Kidney epithelial cell (primary cell): ENCODE results near the gene FKBP4. TPM values are rescaled to one million over a fixed set of nuclear protein-coding genes. Genes with fewer than 3 reads are reported as not detected.

Experiments used
- total RNA-seq: library from RNA; depleted of rRNA; stranded (reverse); fragments of >200 nt; gene quantifications from 2 replicates; pipeline ENCODE4 v1.2.3, GENCODE V29; 2015

Gene FKBP4
- total RNA-seq, 1 donor from 2014 or later, result 40.0 TPM

Other genes with a start within 250 kb of the FKBP4 start
- gene ITFG2, start 17.7 kb downstream of the FKBP4 start, total RNA-seq, result 26.1 and 34.4 TPM in 2 replicates
- not detected in 2 replicates for gene NRIP2, start 40.1 kb downstream of the FKBP4 start, total RNA-seq
- gene TEX52, start 62.1 kb downstream of the FKBP4 start, total RNA-seq, result not detected in 2 replicates
- gene FOXM1, start 82.2 kb downstream of the FKBP4 start, total RNA-seq, result 12.2 and 14.3 TPM in 2 replicates
- 18.8 and 20.3 TPM in 2 replicates for gene RHNO1, start 82.3 kb downstream of the FKBP4 start, total RNA-seq
- 19.1 and 21.2 TPM in 2 replicates for gene TULP3, start 95.9 kb downstream of the FKBP4 start, total RNA-seq
- gene TEAD4, start 164.4 kb downstream of the FKBP4 start, total RNA-seq, result 37.9 and 38.6 TPM in 2 replicates